K562 (cell line): ENCODE data around the gene SLC29A4. TPM values are rescaled to one million over a fixed set of nuclear protein-coding genes. Genes with fewer than 3 reads are reported as not detected.

ENCODE experiments used
- ATAC-seq: fragments of 200-7000 bp; cut with Tn5 transposase; 3 replicates; pipeline ENCODE4 v1.9.1; 2020; ENCODE audit warnings: moderate library complexity
- BruUV-seq: library from RNA; stranded (reverse); fragments of 400-500 nt; replicated peaks from 2 replicates; lab custom pipeline; 2021; lab: Mats Ljungman, UMichigan
- CTCF ChIA-PET: fragments of 300-600 bp; formaldehyde crosslinking; extraction: SDS; loops from one replicate; lab custom pipeline; 2021; ENCODE audit warnings: low intra/inter-chr PET ratio; lab: Yijun Ruan, JAX
- POLR2A ChIA-PET: fragments of 300-600, 350-650 bp; sonication (Branson Sonifier 250); formaldehyde crosslinking; extraction: SDS; loops from one replicate; lab custom pipeline; 2021; ENCODE audit warnings: antibody characterized with exemption, inconsistent platforms; lab: Yijun Ruan, JAX
- DNase-seq, 4 experiments: peaks; one replicate each; pipeline versions ENCODE4 v3.0.0 to v3.0.0-alpha.2; 2011 to 2018; ENCODE audit warnings: low spot score in 3 of 4, mixed read lengths in 3 of 4; ENCODE audit errors: extremely low read depth in 1 of 4
- FAIRE-seq: peaks from 2 replicates; lab custom pipeline; 2011; peaks lifted over from hg19 to GRCh38; lab: Jason Lieb, UNC
- H2AFZ ChIP-seq: 2 replicates; pipeline ENCODE4 v1.6.0; 2011; ENCODE audit warnings: low read depth, low read length, control low read depth, inconsistent platforms
- H3K27ac ChIP-seq: fragments of 200-600 bp; 3 replicates; pipeline ENCODE4 v1.8.0; 2011; ENCODE audit warnings: low read depth, mild to moderate bottlenecking, control low read depth, inconsistent platforms, low read length, moderate library complexity, mixed read lengths; ENCODE audit errors: extremely low read depth
- H3K27me3 ChIP-seq, 2 experiments: fragments of 300-600 bp in 1 of 2; 2 replicates in 1 of 2; 3 replicates in 1 of 2; pipeline versions ENCODE4 v1.6.0 to v1.8.0; 2011; ENCODE audit warnings: inconsistent platforms in 2 of 2, low read length in 2 of 2, mild to moderate bottlenecking in 1 of 2, mixed read lengths in 1 of 2, moderate library complexity in 1 of 2; ENCODE audit not compliant: control insufficient read depth in 2 of 2, insufficient read depth in 2 of 2
- H3K36me3 ChIP-seq: fragments of 300-600 bp; 3 replicates; pipeline ENCODE4 v1.8.0; 2011; ENCODE audit warnings: mild to moderate bottlenecking, low read length, inconsistent platforms; ENCODE audit not compliant: control insufficient read depth, insufficient read depth
- H3K4me1 ChIP-seq, 2 experiments: fragments of 200-600 bp in 1 of 2; replicated peaks in 1 of 2; 2 replicates in 1 of 2; 3 replicates in 1 of 2; pipeline versions ENCODE4 v1.5.1 to v1.8.0; 2011; ENCODE audit warnings: inconsistent platforms in 2 of 2, low read length in 2 of 2, mild to moderate bottlenecking in 1 of 2, mixed read lengths in 1 of 2, moderate library complexity in 1 of 2; ENCODE audit not compliant: control insufficient read depth in 2 of 2, insufficient read depth in 2 of 2
- H3K4me2 ChIP-seq: 2 replicates; pipeline ENCODE4 v1.6.1; 2011; ENCODE audit warnings: low read length, control low read depth, inconsistent platforms, mixed read lengths; ENCODE audit not compliant: insufficient read depth
- H3K4me3 ChIP-seq: fragments of 200-600 bp; sonication (generic), shearing (Covaris generic); 2 replicates; pipeline ENCODE4 v1.5.1; 2016; ENCODE audit warnings: control low read depth, inconsistent platforms
- H3K79me2 ChIP-seq: fragments of 200-600 bp; 3 replicates; pipeline ENCODE4 v1.8.0; 2011; ENCODE audit warnings: low read length, inconsistent platforms; ENCODE audit not compliant: control insufficient read depth, insufficient read depth
- H3K9ac ChIP-seq, 2 experiments: 2 replicates each; pipeline versions ENCODE4 v1.6.0 to v1.6.1; 2011; ENCODE audit warnings: low read depth in 2 of 2, low read length in 2 of 2, control low read depth in 1 of 2, inconsistent platforms in 1 of 2, mild to moderate bottlenecking in 1 of 2, mixed read lengths in 1 of 2; ENCODE audit not compliant: insufficient read depth in 1 of 2
- H3K9me1 ChIP-seq: one replicate; pipeline ENCODE4 v1.6.0; 2011; ENCODE audit warnings: inconsistent platforms, mild to moderate bottlenecking, low read length, moderate library complexity; ENCODE audit not compliant: control insufficient read depth, insufficient read depth
- H3K9me3 ChIP-seq: replicated peaks from 2 replicates; pipeline ENCODE4 v1.5.1; 2011; ENCODE audit warnings: low read depth, low read length, inconsistent platforms; ENCODE audit not compliant: control insufficient read depth, insufficient read depth
- H4K20me1 ChIP-seq: replicated peaks from 2 replicates; pipeline ENCODE4 v1.6.1; 2011; ENCODE audit warnings: low read length, inconsistent platforms, mixed read lengths; ENCODE audit not compliant: control insufficient read depth, insufficient read depth
- MIER1 ChIP-seq: fragments of 450-650 bp; IDR thresholded peaks from 2 replicates; pipeline ENCODE4 v1.6.1; 2016; ENCODE audit warnings: antibody characterized with exemption, mild to moderate bottlenecking, low read depth
- ZBTB33 ChIP-seq: sonication (generic); formaldehyde crosslinking; IDR thresholded peaks from 2 replicates; pipeline ENCODE4 v1.8.1; 2023; ENCODE audit warnings: mild to moderate bottlenecking, missing genetic modification reagents
- ZNF644 ChIP-seq: fragments of 200-800 bp; sonication (Bioruptor generic); IDR thresholded peaks from 2 replicates; pipeline ENCODE4 v1.6.1; 2016; ENCODE audit warnings: low read depth, missing genetic modification characterization, missing compliant biosample characterization
- WGBS: fragments of 100-300 bp; shearing (Covaris generic); methylation state at CpG from one replicate; pipeline ENCODE4 v1.1.6; 2016; ENCODE audit warnings: low coverage, mixed read lengths; ENCODE audit not compliant: insufficient coverage; ENCODE audit errors: missing lambda C conversion rate; 5-methylcytosine and 5-hydroxymethylcytosine counted together
- in situ Hi-C: fragments of 300-500 bp; cut with MboI; formaldehyde crosslinking; loops from 4 replicates; pipeline ENCODE4 v1.15.0; 2018; ENCODE audit warnings: inconsistent platforms, mixed read lengths
- intact Hi-C: fragments of 100-400 bp; cut with micrococcal nuclease; formaldehyde crosslinking; loops from 2 replicates; pipeline ENCODE4 v1.14.2; 2022
- polyA plus RNA-seq, 8 experiments: library from polyadenylated mRNA; depleted of rRNA in 4 of 8; stranded (reverse) in 5 of 8; unstranded in 3 of 8; fragments of >200 nt; fragmentation: Nextera tagmentation in 2 of 8; fragmentation: Illumina TruSeq in 1 of 8; extraction: Ambion mirVana in 2 of 8; extraction: Trizol in 1 of 8; gene quantifications; 2 replicates each; pipeline versions ENCODE4 v1.2.1 to v1.2.3, GENCODE V29; 2011 to 2014; ENCODE audit warnings: inconsistent platforms in 1 of 8, missing spikeins in 1 of 8
- total RNA-seq, 7 experiments: library from RNA; depleted of rRNA in 6 of 7; stranded (reverse); fragments of >200 nt in 6 of 7; fragmentation: Illumina TruSeq in 2 of 7; extraction: Trizol in 2 of 7; gene quantifications; 2 replicates each; pipeline versions ENCODE4 v1.2.1 to v1.2.3, GENCODE V29; 2011 to 2021; ENCODE audit warnings: low replicate concordance in 1 of 7

SLC29A4 gene
- total and polyA plus RNA-seq, 9 of the 15 experiments (the other 6 are each of a cell fraction or from before 2014, with no cell fraction given), result 0.01 to 1.2 (median 0.37) TPM

DNA sequence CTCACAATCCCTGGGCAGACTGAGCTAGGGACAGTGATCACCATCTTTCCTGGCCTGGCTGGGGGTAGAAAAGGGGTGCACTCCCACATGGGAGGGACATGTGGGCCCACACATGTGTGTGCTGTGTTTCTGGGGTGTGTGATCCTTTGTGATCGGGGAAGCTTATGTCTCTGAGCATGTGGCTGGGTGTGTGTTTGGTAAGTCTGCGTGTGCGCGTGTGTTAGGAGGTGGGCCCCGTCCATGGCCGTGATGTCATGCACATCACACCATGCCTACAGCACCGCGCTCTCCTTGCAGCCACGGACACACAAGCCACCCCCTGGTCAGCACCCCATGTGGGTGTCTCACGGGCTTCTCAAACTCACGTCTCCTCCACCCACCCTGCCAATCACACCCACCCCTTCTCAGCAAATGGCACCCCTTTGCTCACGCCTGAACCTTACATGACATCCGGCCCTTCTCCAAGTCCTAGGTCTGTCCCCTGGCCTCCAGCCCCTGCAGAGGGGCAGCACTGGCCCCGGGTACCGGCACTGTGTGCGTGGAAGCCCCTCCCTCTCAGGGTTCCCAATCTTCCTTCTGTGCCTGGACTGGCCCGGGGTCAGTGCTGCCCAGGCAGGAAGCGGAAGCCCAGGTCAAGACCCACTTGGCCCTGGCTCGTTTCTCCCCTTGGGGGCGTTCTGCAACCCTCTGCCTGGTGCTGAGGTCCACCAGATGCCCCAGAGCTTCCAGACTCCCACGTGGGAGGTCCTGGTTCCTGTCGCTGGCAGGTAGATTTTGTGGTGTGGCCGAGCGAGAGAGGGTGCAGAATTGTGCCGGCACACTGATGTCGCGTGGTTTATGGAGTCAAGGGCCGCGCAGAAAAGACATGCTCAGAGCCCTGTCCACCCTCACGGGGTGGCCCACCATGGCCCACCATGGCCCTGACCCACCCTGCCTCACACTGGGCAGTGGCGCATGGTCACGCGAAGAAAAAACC lies 12.6 kb downstream of the SLC29A4 start:
- Histone ChIP-seq H3K9me3 (no peaks in the 10 kb centered on the region), H3K36me3 (no peaks in the 10 kb centered on the region), H3K4me1 (peaks cover 4 to 49% of the 10 kb centered on the region in 2 experiments; a peak in 3 of 5 replicates), H3K4me2 (no peak overlapping the region), H3K9me1 (no peaks in the 10 kb centered on the region), H3K79me2 (no peaks in the 10 kb centered on the region), H3K4me3 (no peak overlapping the region), H4K20me1 (no peaks in the 10 kb centered on the region), H2AFZ (no peak overlapping the region), H3K27me3 (peaks cover 0 to 25% of the 10 kb centered on the region in 2 experiments; a peak in 2 of 5 replicates), H3K27ac (no peak overlapping the region), H3K9ac (no peak overlapping the region; a peak in 1 of 4 replicates)
- FAIRE-seq (no peak), ATAC-seq (no peak), DNase-seq (no peak)
- BruUV-seq, result no TSS peak
- CTCF ChIA-PET, result no interaction called here
- intact Hi-C loops (no loop called here), in situ Hi-C loops (no loop called here)
- TF ChIP-seq MIER1, result no peak
- POLR2A ChIA-PET, result interaction anchor here (0.6 kb wide), 1 partner anchor 29 kb away, joined by 3 read pairs; no protein-coding TSS in a partner anchor
- 80% methylated on average over 24 of the region's 33 CpGs for WGBS

DNA sequence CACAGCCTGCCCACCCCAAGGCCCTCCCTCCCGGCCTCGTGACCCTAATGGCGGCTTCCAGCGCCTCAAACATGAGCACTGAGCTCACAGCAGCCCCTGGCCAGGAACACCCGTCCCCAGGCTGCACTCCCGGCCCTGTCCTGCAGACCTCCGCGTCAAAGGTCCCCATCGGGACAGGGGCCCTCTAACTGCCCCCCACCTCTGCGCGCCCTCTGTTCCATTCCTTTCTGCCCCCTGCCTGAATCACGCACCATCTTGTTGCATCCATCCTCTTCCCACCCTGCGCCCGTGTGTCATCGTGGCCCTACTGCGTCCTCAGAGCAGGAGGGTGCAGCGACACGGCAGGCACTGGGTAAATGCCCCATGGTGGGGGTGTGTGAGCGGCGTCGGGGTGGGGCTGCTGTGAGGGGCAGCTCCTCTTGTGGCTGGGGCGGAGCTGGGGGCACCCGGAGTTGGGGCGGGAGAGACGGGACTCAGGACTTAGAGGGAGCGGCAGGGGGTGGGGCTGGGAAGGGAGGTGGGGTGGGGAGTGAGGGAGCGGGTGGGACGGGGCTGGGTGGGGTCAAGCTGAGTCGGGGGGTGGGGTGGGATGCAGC lies 13.4 kb downstream of the SLC29A4 start:
- H3K4me1 ChIP-seq, result peaks cover 4 to 44% of the 10 kb centered on the region in 2 experiments; a peak in 3 of 5 replicates
- in situ Hi-C loops (no loop called here), intact Hi-C loops (no loop called here)
- no peak for FAIRE-seq
- H4K20me1 ChIP-seq, result no peaks in the 10 kb centered on the region
- peak; percentile 50 for ATAC-seq
- ChIA-PET POLR2A (interaction anchor here (0.6 kb wide), 1 partner anchor 29 kb away, joined by 3 read pairs; no protein-coding TSS in a partner anchor), CTCF (no interaction called here)
- H3K9me3 ChIP-seq, result no peaks in the 10 kb centered on the region
- BruUV-seq, result no TSS peak
- WGBS, result 63% methylated on average over 18 of the region's 29 CpGs
- H3K36me3 ChIP-seq, result no peaks in the 10 kb centered on the region
- no peaks in the 10 kb centered on the region for H3K79me2 ChIP-seq
- no peak overlapping the region for H3K9ac ChIP-seq
- no peak overlapping the region for H2AFZ ChIP-seq
- no peak for DNase-seq
- H3K27ac ChIP-seq, result no peak overlapping the region
- no peak overlapping the region for H3K4me2 ChIP-seq
- TF ChIP-seq ZNF644 (tag), result no peak
- 0 out of 2 replicates have a peak, but pooled peaks have one; percentile 33 for TF ChIP-seq ZBTB33
- no peak overlapping the region for H3K4me3 ChIP-seq
- H3K9me1 ChIP-seq, result no peaks in the 10 kb centered on the region
- H3K27me3 ChIP-seq, result peaks cover 0 to 29% of the 10 kb centered on the region in 2 experiments; a peak in 2 of 5 replicates
